ENCODE data around the gene TATDN3.

The TATDN3 gene

GRCh38 chr1:212816567-212817278 lies 25.0 kb downstream of the TATDN3 start:
- DNase-seq (ENCODE audit: low read depth) = no peak
- no peak for TF ChIP-seq CTCF (IDR thresholded peaks at IDR 0.05; ENCODE audit: low read length, missing control alignments)
- no peak overlapping the region for H3K4me3 ChIP-seq (replicated peaks; ENCODE audit: low read depth, low read length)

- H3K4me3 ChIP-seq (replicated peaks; ENCODE audit: low read depth, low read length) = no peak overlapping the region
- no peak for TF ChIP-seq CTCF (IDR thresholded peaks at IDR 0.05; ENCODE audit: low read length, missing control alignments)
- DNase-seq (ENCODE audit: low read depth) = peak; percentile 61
Measured at GRCh38 chr1:212819726-212820125, 28.0 kb downstream of the TATDN3 start.

- H3K4me3 ChIP-seq (replicated peaks; ENCODE audit: low read depth, low read length) = no peak overlapping the region
- TF ChIP-seq CTCF (IDR thresholded peaks at IDR 0.05; ENCODE audit: low read length, missing control alignments) = no peak
- DNase-seq (ENCODE audit: low read depth) = no peak
Measured at GRCh38 chr1:212820969-212821368, 29.3 kb downstream of the TATDN3 start.

- no peak for TF ChIP-seq CTCF (IDR thresholded peaks at IDR 0.05; ENCODE audit: low read length, missing control alignments)
- DNase-seq (ENCODE audit: low read depth) = no peak
- H3K4me3 ChIP-seq (replicated peaks; ENCODE audit: low read depth, low read length) = no peak overlapping the region
Measured at GRCh38 chr1:212822956-212823355, 31.3 kb downstream of the TATDN3 start.

- no peak overlapping the region for H3K4me3 ChIP-seq (replicated peaks; ENCODE audit: low read depth, low read length)
- DNase-seq (ENCODE audit: low read depth) = no peak
- no peak for TF ChIP-seq CTCF (IDR thresholded peaks at IDR 0.05; ENCODE audit: low read length, missing control alignments)
Measured at GRCh38 chr1:212824201-212824600, 32.5 kb downstream of the TATDN3 start.

- no peak for TF ChIP-seq CTCF (IDR thresholded peaks at IDR 0.05; ENCODE audit: low read length, missing control alignments)
- no peak overlapping the region for H3K4me3 ChIP-seq (replicated peaks; ENCODE audit: low read depth, low read length)
- no peak for DNase-seq (ENCODE audit: low read depth)
Measured at GRCh38 chr1:212825798-212826452, 34.2 kb downstream of the TATDN3 start.
